Inflammatory macrophage treated with lipopolysaccharide for 1 hour (primary cell): ENCODE measurements around the gene PPIA.

Experiments
- DNase-seq, 2 donors: peaks; one replicate each; pipeline ENCODE4 v3.0.0-alpha.2; 2020 to 2022

Gene PPIA

GRCh38 chr7:44796504-44797328 lies at the start of gene PPIA:
TSS of gene PPIA (plus strand) at chr7:44796681. CDS start at chr7:44796725, 44 bp downstream.
- DNase-seq: peak; percentile 97 to 99

GRCh38 chr7:44748045-44748947 lies 48.2 kb upstream of the PPIA start, which contains the start of gene ZMIZ2:
TSS of gene ZMIZ2 (plus strand) at chr7:44748847. CDS start at chr7:44756250, 7,403 bp downstream.
- peak; percentile 80 to 93 for DNase-seq

GRCh38 chr7:44748948-44749731 lies 47.3 kb upstream of the PPIA start:
- DNase-seq: no peak

GRCh38 chr7:44749992-44750391 lies 46.5 kb upstream of the PPIA start:
- DNase-seq: no peak

- DNase-seq: no peak
These were observed 46.1 kb upstream of the PPIA start for GRCh38 chr7:44750424-44750823.

- DNase-seq: peak; percentile 68 to 85
These were observed 45.4 kb upstream of the PPIA start for GRCh38 chr7:44750921-44751571.

GRCh38 chr7:44752822-44753221 lies 43.7 kb upstream of the PPIA start:
- DNase-seq: no peak

- DNase-seq: no peak
These were observed 41.4 kb upstream of the PPIA start for GRCh38 chr7:44754802-44755697.

GRCh38 chr7:44755698-44756627 lies 40.5 kb upstream of the PPIA start:
- no peak for DNase-seq

GRCh38 chr7:44756904-44757303 lies 39.6 kb upstream of the PPIA start:
- DNase-seq: no peak

- DNase-seq: no peak
These were observed 39.2 kb upstream of the PPIA start for GRCh38 chr7:44757311-44757710.

- no peak for DNase-seq
These were observed 38.7 kb upstream of the PPIA start for GRCh38 chr7:44757739-44758138.

GRCh38 chr7:44759246-44759645 lies 37.2 kb upstream of the PPIA start:
- DNase-seq: no peak

GRCh38 chr7:44760034-44760580 lies 36.4 kb upstream of the PPIA start:
- DNase-seq: no peak

GRCh38 chr7:44761207-44762161 lies 35.0 kb upstream of the PPIA start:
- no peak for DNase-seq

- no peak for DNase-seq
These were observed 34.2 kb upstream of the PPIA start for GRCh38 chr7:44762300-44762699.

GRCh38 chr7:44762726-44763522 lies 33.6 kb upstream of the PPIA start:
- DNase-seq: no peak

- DNase-seq: no peak
These were observed 32.4 kb upstream of the PPIA start for GRCh38 chr7:44764081-44764480.
